Suprapubic skin (tissue), 4 donors: ENCODE measurements around the gene CD8A. TPM values are rescaled to one million over a fixed set of nuclear protein-coding genes. Genes with fewer than 3 reads are reported as not detected.
"Not testable (repeated sequence)": the region's sequence is repeated elsewhere in the genome, so short reads cannot be mapped to it uniquely, and the experiment has no call there.

ENCODE experiments used
- DNase-seq, 2 donors: peaks; one replicate each; pipeline ENCODE4 v3.0.0-alpha.2; 2019; ENCODE audit warnings: low spot score in 2 of 2
- H3K27ac ChIP-seq: fragments of 200-600 bp; sonication (generic); one replicate; pipeline ENCODE4 v1.5.1; 2019
- H3K27me3 ChIP-seq: fragments of 200-600 bp; sonication (generic); one replicate; pipeline ENCODE4 v1.5.1; 2019
- H3K36me3 ChIP-seq: fragments of 200-600 bp; sonication (generic); one replicate; pipeline ENCODE4 v1.5.1; 2019
- H3K4me1 ChIP-seq: fragments of 200-600 bp; sonication (generic); one replicate; pipeline ENCODE4 v1.5.1; 2019
- H3K4me3 ChIP-seq: fragments of 200-600 bp; sonication (generic); one replicate; pipeline ENCODE4 v1.5.1; 2019; ENCODE audit warnings: mild to moderate bottlenecking
- H3K9me3 ChIP-seq: fragments of 200-600 bp; sonication (generic); one replicate; pipeline ENCODE4 v1.5.1; 2019
- EP300 ChIP-seq: sonication (generic); formaldehyde crosslinking; IDR thresholded peaks from one replicate; pipeline ENCODE4 v1.6.1; 2017; ENCODE audit warnings: antibody characterized with exemption
- POLR2A ChIP-seq, 2 donors: fragments of 450-650 bp; IDR thresholded peaks; one replicate each; pipeline ENCODE4 v1.6.1; 2017; ENCODE audit warnings: antibody characterized with exemption in 2 of 2, mild to moderate bottlenecking in 2 of 2, moderate library complexity in 2 of 2
- POLR2AphosphoS5 ChIP-seq, 3 donors: sonication (generic); formaldehyde crosslinking; IDR thresholded peaks; one replicate each; pipeline ENCODE4 v1.6.1; 2017; ENCODE audit warnings: antibody characterized with exemption in 3 of 3
- WGBS: methylation state at CpG from one replicate; pipeline ENCODE4 v1.1.5; 2018; 5-methylcytosine and 5-hydroxymethylcytosine counted together
- total RNA-seq, 4 donors: library from RNA; depleted of rRNA; stranded (reverse); fragments of >200 nt; gene quantifications; one replicate each; pipeline ENCODE4 v1.1.0, GENCODE V29; 2016
- TF ChIP-seq, protein P1 (sequence below), 2 donors: fragments of 200-600 bp in 1 of 2; fragments of 450-650 bp in 1 of 2; sonication (generic) in 1 of 2; IDR thresholded peaks; one replicate each; pipeline ENCODE4 v1.5.1; 2016 to 2019; ENCODE audit warnings: antibody characterized with exemption in 2 of 2, mild to moderate bottlenecking in 1 of 2, moderate library complexity in 1 of 2

Gene CD8A
- total RNA-seq, 4 donors from 2014 or later: 0.15 to 1.5 (median 1.2) TPM; not detected in 1

DNA sequence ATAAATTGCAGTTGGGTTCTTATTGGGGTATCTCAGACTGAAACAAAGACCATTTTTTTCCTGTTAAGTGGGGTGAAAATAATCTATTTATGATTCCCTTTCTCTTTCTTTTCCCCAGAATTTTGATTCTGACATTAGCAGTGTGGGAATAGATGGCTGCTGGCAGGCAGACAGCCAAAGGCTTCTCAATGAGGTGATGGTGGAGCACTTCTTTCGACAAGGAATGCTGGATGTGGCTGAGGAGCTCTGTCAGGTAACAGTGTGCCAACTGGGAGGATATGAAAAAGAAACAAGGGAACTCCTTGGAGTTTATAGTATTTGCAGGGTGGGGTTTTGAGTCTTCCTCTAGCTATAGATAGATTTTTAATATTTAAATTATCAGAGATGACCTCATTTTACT is 38.9 kb downstream of the CD8A start:
- H3K36me3 ChIP-seq: peaks cover 24% of the 10 kb centered on the region
- H3K4me3 ChIP-seq: no peak overlapping the region
- H3K4me1 ChIP-seq: peaks cover 17% of the 10 kb centered on the region
- H3K27ac ChIP-seq: no peak overlapping the region
- no peak for DNase-seq
- TF ChIP-seq POLR2A (IDR thresholded peaks at IDR 0.05) (no peak), POLR2AphosphoS5 (IDR thresholded peaks at IDR 0.05) (no peak), EP300 (no peak)
- TF ChIP-seq, protein P1, sequence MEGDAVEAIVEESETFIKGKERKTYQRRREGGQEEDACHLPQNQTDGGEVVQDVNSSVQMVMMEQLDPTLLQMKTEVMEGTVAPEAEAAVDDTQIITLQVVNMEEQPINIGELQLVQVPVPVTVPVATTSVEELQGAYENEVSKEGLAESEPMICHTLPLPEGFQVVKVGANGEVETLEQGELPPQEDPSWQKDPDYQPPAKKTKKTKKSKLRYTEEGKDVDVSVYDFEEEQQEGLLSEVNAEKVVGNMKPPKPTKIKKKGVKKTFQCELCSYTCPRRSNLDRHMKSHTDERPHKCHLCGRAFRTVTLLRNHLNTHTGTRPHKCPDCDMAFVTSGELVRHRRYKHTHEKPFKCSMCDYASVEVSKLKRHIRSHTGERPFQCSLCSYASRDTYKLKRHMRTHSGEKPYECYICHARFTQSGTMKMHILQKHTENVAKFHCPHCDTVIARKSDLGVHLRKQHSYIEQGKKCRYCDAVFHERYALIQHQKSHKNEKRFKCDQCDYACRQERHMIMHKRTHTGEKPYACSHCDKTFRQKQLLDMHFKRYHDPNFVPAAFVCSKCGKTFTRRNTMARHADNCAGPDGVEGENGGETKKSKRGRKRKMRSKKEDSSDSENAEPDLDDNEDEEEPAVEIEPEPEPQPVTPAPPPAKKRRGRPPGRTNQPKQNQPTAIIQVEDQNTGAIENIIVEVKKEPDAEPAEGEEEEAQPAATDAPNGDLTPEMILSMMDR (IDR thresholded peaks at IDR 0.05): no peak
- H3K27me3 ChIP-seq: no peaks in the 10 kb centered on the region
- WGBS: 78% methylated on average over 1 of the region's 1 CpG
- no peaks in the 10 kb centered on the region for H3K9me3 ChIP-seq

DNA sequence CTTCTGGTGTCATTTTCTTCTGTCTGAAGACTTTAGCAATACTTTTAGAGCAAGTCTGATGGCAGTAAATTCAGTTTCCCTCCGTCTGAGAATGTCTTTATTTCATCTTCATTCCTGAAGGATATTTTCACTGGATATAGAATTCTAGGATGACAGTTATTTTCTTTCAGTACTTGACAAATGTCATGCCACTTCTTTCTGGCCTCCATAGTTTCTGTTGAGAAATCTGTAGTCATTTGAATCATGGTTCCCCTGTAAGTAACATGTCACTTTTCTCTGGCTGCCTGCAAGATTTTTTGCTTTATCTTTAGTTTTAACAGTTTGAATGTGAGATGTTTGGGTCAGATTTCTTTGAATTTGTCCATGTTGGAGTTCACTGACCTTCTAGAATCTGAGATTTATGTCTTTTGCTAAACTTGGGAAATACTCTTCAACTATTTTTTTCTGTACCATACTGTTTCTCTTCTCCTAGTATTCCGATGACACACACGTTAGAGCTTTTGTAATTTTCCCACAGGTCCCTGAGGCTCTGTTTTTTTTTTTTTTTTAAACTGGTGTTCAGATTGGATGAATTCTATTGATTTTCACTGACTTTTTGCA is 40.4 kb downstream of the CD8A start:
- no peak overlapping the region for H3K27ac ChIP-seq
- no peak overlapping the region for H3K4me3 ChIP-seq
- H3K4me1 ChIP-seq: peaks cover 20% of the 10 kb centered on the region
- 94% methylated on average over 3 of the region's 3 CpGs for WGBS
- H3K36me3 ChIP-seq: peaks cover 22% of the 10 kb centered on the region
- TF ChIP-seq, protein P1 (IDR thresholded peaks at IDR 0.05): no peak
- no peak for TF ChIP-seq EP300
- no peak for TF ChIP-seq POLR2A (IDR thresholded peaks at IDR 0.05)
- no peak for TF ChIP-seq POLR2AphosphoS5 (IDR thresholded peaks at IDR 0.05)
- H3K9me3 ChIP-seq: no peaks in the 10 kb centered on the region
- no peak for DNase-seq
- H3K27me3 ChIP-seq: no peaks in the 10 kb centered on the region

DNA sequence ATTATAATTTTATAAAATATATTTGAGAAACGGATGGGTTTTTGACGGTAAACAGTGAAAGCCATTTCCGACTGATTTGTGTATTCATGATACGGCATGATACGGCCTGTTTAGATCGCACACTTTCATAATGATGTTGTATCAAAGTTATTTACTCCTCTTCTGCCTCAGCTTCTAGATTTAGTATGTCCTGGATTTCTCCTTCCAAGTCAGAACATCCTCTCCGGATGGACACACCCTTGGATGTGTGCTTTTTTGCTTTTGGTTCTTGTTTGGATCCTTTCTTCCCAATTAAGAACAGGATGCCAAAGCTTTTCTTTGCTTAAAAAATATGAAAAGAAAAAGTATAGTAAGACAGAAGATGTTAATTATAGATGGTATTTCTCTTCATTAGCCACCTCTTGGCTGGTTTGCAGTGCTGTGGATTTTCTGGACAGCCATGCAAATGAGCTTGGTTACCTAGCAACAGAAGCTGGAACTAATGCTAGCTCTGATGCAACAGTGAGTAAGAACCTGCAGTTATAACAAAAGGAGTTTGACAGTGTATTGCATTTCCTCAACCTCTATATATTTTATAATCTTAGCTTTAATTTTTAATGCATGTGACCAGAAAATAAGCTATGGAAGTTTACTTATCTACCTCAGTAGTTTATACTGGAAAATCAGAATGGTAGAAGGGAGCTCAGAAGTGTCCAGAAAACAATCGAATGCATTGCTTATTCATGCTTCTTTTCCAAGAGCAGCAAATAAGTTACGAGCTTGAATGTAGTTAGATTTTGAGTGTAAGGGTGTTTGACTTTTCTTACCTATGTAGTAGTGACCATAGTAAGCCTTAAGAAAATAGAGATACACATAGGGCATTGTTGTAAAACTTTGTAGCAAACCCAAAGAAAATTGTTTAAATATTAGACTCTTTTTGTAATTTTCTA is 42.7 kb downstream of the CD8A start:
- Histone ChIP-seq H3K36me3 (peaks cover 19% of the 10 kb centered on the region), H3K4me3 (no peak overlapping the region), H3K27me3 (no peaks in the 10 kb centered on the region), H3K9me3 (no peaks in the 10 kb centered on the region), H3K4me1 (peaks cover 20% of the 10 kb centered on the region), H3K27ac (no peak overlapping the region)
- no peak for DNase-seq
- TF ChIP-seq POLR2AphosphoS5 (IDR thresholded peaks at IDR 0.05) (no peak), POLR2A (IDR thresholded peaks at IDR 0.05) (no peak), EP300 (no peak)
- TF ChIP-seq, protein P1 (IDR thresholded peaks at IDR 0.05): no peak
- WGBS: 87% methylated on average over 9 of the region's 9 CpGs

DNA sequence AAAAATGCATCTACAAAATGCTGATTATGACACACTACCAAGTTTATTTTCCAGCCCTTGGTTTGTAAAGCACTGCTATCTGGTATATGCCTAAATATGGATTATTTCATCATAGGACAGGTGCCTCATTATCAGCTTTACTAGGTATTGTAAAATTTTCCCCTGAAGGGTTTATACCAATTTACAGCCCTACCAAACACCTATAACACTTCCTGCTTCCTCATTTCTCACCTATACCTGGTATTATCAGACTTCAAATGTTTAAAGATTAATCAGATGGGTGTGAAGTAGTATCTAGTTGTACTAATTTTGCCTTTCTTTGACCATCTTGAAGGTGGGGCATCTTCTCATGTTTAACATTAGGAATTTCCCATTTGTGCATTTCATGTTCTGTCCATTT is 43.8 kb downstream of the CD8A start:
- H3K4me3 ChIP-seq: no peak overlapping the region
- no peak for DNase-seq
- peaks cover 20% of the 10 kb centered on the region for H3K4me1 ChIP-seq
- H3K27ac ChIP-seq: no peak overlapping the region
- TF ChIP-seq EP300 (no peak), POLR2AphosphoS5 (IDR thresholded peaks at IDR 0.05) (no peak), POLR2A (IDR thresholded peaks at IDR 0.05) (no peak)
- TF ChIP-seq, protein P1 (IDR thresholded peaks at IDR 0.05): no peak
- no peaks in the 10 kb centered on the region for H3K9me3 ChIP-seq
- H3K27me3 ChIP-seq: no peaks in the 10 kb centered on the region
- peaks cover 11% of the 10 kb centered on the region for H3K36me3 ChIP-seq

DNA sequence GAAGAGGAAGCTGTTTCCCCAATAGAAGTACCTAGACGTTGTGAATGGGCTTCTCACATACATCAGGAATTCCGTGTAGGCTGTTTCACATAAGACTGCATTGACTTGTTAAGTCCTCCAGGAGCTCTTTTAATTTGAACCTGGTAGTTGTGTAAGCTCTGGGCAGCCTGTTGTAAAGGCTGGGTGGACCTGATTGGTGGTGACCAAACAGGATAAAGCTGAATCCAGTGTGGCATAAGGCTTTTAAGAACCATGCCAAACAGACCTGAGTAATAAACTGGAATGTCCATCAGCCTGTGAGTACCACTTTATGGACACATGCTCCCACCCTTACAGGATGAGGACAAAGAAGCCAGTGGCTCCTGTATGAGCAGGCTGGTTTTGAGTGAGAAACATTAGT is 46.6 kb downstream of the CD8A start:
- no peak for DNase-seq
- 60% methylated on average over 2 of the region's 2 CpGs for WGBS
- H3K27ac ChIP-seq: no peak overlapping the region

DNA sequence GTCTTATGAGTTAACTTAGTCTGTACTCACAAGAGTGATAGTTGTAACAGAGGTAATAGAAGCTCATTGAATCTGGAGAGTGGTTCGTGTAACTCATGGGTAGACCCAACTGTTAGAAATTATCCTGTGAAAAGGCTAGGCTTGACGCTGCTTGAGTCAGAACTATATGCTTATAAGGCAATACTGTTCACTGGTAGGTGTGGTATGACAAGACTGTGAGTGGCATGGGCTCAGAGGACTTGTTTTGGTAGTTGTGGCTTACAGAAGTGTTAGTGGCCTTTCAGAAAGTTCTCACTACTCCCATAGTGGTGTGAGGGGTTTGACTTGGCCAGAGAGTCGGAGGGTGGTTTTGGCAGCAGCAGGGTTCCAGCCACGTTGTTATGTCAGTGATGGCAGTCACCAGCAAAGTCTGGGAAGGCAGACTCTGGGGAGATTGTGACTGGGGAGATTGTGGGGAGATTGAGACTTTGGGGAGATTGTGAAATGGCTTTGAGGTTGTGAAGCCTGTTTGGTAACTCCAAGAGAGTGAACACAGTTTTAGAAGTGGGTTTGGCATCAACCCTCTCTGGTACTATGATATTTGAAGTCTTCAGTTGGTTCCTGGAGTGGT is 48.7 kb downstream of the CD8A start:
- WGBS: no CpG with 5 or more reads among the region's 4 CpGs
- H3K36me3 ChIP-seq: peaks cover 11% of the 10 kb centered on the region
- not testable (repeated sequence) for H3K9me3 ChIP-seq, H3K27ac ChIP-seq, H3K4me1 ChIP-seq, H3K27me3 ChIP-seq, DNase-seq, H3K4me3 ChIP-seq

More for the DNA sequence above, 46.6 kb downstream of the CD8A start:
- H3K4me1 ChIP-seq: peaks cover 20% of the 10 kb centered on the region
- peaks cover 11% of the 10 kb centered on the region for H3K36me3 ChIP-seq
- no peaks in the 10 kb centered on the region for H3K9me3 ChIP-seq
- H3K4me3 ChIP-seq: no peak overlapping the region
- TF ChIP-seq POLR2A (IDR thresholded peaks at IDR 0.05): no peak
- TF ChIP-seq, protein P1 (IDR thresholded peaks at IDR 0.05): no peak
- no peaks in the 10 kb centered on the region for H3K27me3 ChIP-seq

DNA sequence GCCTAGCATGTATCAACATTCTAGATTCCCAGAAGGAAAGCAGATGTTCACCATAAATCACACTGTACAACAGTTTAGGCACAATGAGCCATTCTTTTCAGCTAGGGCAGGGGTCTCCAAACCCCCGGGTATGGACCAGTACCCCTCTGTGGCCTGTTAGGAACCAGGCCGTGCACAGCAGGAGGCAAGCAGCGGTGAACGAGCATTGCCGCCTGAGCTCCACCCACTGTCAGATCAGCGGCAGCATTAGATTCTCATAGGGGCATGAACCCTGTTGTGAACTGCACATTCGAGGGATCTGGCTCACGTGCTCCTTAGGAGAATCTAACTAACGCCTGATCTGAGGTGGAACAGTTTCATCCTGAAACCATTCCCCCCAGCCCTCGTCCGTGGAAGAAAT is 50.8 kb downstream of the CD8A start:
- not testable (repeated sequence) for DNase-seq

More for the DNA sequence above, 50.8 kb downstream of the CD8A start:
- H3K36me3 ChIP-seq, H3K4me3 ChIP-seq, H3K27me3 ChIP-seq, H3K9me3 ChIP-seq, H3K4me1 ChIP-seq, H3K27ac ChIP-seq: not testable (repeated sequence)
- no CpG with 5 or more reads among the region's 11 CpGs for WGBS
